ENCODE measurements around the gene MCTP1. TPM values are rescaled to one million over a fixed set of nuclear protein-coding genes. Genes with fewer than 3 reads are reported as not detected.

MCTP1 gene
- total RNA-seq, 1 experiment from 2014 or later, result 0.44 TPM

DNA sequence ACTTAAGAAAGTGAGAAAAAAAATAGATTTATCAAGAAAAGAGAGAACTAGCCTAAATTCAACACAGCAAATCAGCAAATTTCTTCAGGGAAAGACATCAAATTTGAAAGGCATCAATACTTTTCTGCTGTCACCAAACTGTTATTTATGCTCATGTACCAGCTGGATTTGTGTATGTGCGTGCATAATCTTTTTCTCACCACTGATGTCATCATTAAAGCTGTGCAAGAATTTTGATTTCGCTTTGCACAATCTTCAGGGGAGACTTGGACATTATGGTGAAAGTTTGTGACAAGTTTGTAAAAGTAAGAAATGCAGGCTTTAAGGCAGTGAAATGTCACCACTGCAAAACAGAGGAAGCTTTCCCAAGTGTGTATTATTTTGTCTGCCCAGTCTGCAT lies 451.0 kb downstream of the MCTP1 start:
- H3K27me3 ChIP-seq (ENCODE audit: insufficient read depth, low read length), result no peaks in the 10 kb centered on the region
- no peaks in the 10 kb centered on the region for H3K79me2 ChIP-seq (ENCODE audit: insufficient read depth, low read length)
- DNase-seq (ENCODE audit: low read depth, low spot score), result no peak
- no peak for ATAC-seq
- H3K9ac ChIP-seq (ENCODE audit: low read length), result no peak overlapping the region
- peaks cover 0 to 9% of the 10 kb centered on the region in 2 experiments; a peak in 2 of 4 replicates for H3K4me1 ChIP-seq (ENCODE audit: control insufficient read depth in 1 of 2, insufficient read depth in 2 of 2, low read length in 2 of 2)
- TF ChIP-seq EGR1 (IDR thresholded peaks at IDR 0.05; ENCODE audit: low read depth), result no peak
- TF ChIP-seq RAD21 (IDR thresholded peaks at IDR 0.05; ENCODE audit: low read depth), result no peak
- no peak overlapping the region for H2AFZ ChIP-seq (ENCODE audit: low read depth, low read length, poor library complexity, severe bottlenecking)
- POLR2A ChIA-PET, result no interaction called here
- no peaks in the 10 kb centered on the region for H3K36me3 ChIP-seq (ENCODE audit: control insufficient read depth in 1 of 2, insufficient read depth in 2 of 2, low read length in 2 of 2)
- RAD21 ChIA-PET (ENCODE audit: low non-redundant PET in 1 of 2, low total read pairs in 2 of 2, uncharacterized antibody in 2 of 2, unreplicated experiment in 2 of 2), result no interaction called here
- H3K27ac ChIP-seq (ENCODE audit: low read depth, low read length), result no peak overlapping the region
- no peaks in the 10 kb centered on the region for H3K9me2 ChIP-seq (ENCODE audit: insufficient read depth)
- CTCF ChIA-PET, result interaction anchor here (1.3 to 2.5 kb wide), 2 partner anchors 22 to 60 kb away, joined by 3 to 8 read pairs; no protein-coding TSS in a partner anchor
- no peak overlapping the region for H3K4me2 ChIP-seq (ENCODE audit: low read length)
- no peaks in the 10 kb centered on the region for H3K9me3 ChIP-seq (ENCODE audit: control insufficient read depth in 1 of 2, insufficient read depth in 1 of 2, low read depth in 1 of 2, low read length in 2 of 2)
- no peaks in the 10 kb centered on the region for H4K20me1 ChIP-seq (ENCODE audit: insufficient read depth)
- no TSS peak for BruUV-seq (replicated peaks)
- intact Hi-C loops (cut with micrococcal nuclease), result loop anchor here (5.0 kb wide), 1 partner anchor 428 kb away; no protein-coding TSS in a partner anchor
- H3K4me3 ChIP-seq (replicated peaks in 1 of 2; ENCODE audit: low read depth in 1 of 2, low read length in 2 of 2), result no peak overlapping the region

DNA sequence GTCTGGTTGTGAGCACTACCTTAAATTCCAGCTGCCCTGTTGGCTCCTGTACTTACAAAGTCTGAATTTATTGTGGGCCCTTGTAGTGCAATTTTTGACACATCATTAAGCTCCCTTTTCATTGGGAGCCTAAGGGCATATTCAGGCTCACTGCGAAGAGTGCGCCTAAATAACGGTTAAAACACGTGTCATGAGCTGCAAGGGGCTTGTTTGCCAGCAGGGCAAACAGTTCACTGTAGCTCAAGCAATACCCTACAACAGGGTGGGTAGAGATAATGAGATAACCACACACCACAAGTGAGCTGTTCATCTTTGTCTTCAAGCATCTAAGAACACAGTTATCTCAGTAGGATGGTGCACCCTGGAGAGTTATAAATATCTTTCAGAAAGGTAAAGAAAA lies 452.2 kb downstream of the MCTP1 start:
- BruUV-seq (replicated peaks), result no TSS peak
- CTCF ChIA-PET, result interaction anchor here (0.7 to 2.5 kb wide), 3 partner anchors 21 to 76 kb away, joined by 3 to 8 read pairs (median 4); no protein-coding TSS in a partner anchor
- POLR2A ChIA-PET, result no interaction called here
- TF ChIP-seq ZFX (IDR thresholded peaks at IDR 0.05) (no peak), ELF1 (IDR thresholded peaks at IDR 0.05; ENCODE audit: borderline replicate concordance, low read depth) (no peak), POLR2AphosphoS5 (IDR thresholded peaks at IDR 0.05; ENCODE audit: low read depth, low read length) (no peak), SIN3A (IDR thresholded peaks at IDR 0.05; ENCODE audit: low read depth) (no peak), POLR2A (IDR thresholded peaks at IDR 0.05; ENCODE audit: borderline replicate concordance, extremely low read depth, insufficient read depth, insufficient read length) (no peak), EZH2 (IDR thresholded peaks at IDR 0.05) (no peak), SRF (IDR thresholded peaks at IDR 0.05; ENCODE audit: low read depth) (no peak), EGR1 (IDR thresholded peaks at IDR 0.05; ENCODE audit: low read depth) (no peak), ZNF274 (IDR thresholded peaks at IDR 0.05; ENCODE audit: low read depth, low read length) (no peak), JUND (IDR thresholded peaks at IDR 0.05) (no peak), EZH2phosphoT487 (IDR thresholded peaks at IDR 0.05; ENCODE audit: borderline replicate concordance) (no peak), SP1 (IDR thresholded peaks at IDR 0.05; ENCODE audit: low read depth) (no peak)
- TF ChIP-seq, protein P1, sequence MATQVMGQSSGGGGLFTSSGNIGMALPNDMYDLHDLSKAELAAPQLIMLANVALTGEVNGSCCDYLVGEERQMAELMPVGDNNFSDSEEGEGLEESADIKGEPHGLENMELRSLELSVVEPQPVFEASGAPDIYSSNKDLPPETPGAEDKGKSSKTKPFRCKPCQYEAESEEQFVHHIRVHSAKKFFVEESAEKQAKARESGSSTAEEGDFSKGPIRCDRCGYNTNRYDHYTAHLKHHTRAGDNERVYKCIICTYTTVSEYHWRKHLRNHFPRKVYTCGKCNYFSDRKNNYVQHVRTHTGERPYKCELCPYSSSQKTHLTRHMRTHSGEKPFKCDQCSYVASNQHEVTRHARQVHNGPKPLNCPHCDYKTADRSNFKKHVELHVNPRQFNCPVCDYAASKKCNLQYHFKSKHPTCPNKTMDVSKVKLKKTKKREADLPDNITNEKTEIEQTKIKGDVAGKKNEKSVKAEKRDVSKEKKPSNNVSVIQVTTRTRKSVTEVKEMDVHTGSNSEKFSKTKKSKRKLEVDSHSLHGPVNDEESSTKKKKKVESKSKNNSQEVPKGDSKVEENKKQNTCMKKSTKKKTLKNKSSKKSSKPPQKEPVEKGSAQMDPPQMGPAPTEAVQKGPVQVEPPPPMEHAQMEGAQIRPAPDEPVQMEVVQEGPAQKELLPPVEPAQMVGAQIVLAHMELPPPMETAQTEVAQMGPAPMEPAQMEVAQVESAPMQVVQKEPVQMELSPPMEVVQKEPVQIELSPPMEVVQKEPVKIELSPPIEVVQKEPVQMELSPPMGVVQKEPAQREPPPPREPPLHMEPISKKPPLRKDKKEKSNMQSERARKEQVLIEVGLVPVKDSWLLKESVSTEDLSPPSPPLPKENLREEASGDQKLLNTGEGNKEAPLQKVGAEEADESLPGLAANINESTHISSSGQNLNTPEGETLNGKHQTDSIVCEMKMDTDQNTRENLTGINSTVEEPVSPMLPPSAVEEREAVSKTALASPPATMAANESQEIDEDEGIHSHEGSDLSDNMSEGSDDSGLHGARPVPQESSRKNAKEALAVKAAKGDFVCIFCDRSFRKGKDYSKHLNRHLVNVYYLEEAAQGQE (IDR thresholded peaks at IDR 0.05; ENCODE audit: low read depth), result no peak
- TF ChIP-seq, protein P2, sequence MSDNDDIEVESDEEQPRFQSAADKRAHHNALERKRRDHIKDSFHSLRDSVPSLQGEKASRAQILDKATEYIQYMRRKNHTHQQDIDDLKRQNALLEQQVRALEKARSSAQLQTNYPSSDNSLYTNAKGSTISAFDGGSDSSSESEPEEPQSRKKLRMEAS (IDR thresholded peaks at IDR 0.05), result no peak
- TF ChIP-seq, protein P3, sequence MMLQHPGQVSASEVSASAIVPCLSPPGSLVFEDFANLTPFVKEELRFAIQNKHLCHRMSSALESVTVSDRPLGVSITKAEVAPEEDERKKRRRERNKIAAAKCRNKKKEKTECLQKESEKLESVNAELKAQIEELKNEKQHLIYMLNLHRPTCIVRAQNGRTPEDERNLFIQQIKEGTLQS (IDR thresholded peaks at IDR 0.05), result no peak
- TF ChIP-seq, protein P4, sequence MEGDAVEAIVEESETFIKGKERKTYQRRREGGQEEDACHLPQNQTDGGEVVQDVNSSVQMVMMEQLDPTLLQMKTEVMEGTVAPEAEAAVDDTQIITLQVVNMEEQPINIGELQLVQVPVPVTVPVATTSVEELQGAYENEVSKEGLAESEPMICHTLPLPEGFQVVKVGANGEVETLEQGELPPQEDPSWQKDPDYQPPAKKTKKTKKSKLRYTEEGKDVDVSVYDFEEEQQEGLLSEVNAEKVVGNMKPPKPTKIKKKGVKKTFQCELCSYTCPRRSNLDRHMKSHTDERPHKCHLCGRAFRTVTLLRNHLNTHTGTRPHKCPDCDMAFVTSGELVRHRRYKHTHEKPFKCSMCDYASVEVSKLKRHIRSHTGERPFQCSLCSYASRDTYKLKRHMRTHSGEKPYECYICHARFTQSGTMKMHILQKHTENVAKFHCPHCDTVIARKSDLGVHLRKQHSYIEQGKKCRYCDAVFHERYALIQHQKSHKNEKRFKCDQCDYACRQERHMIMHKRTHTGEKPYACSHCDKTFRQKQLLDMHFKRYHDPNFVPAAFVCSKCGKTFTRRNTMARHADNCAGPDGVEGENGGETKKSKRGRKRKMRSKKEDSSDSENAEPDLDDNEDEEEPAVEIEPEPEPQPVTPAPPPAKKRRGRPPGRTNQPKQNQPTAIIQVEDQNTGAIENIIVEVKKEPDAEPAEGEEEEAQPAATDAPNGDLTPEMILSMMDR (IDR thresholded peaks at IDR 0.05 in 2 of 3, conservative IDR thresholded peaks at IDR 0.05 in 1 of 3; ENCODE audit: borderline replicate concordance in 1 of 3, insufficient read depth in 1 of 3, low read depth in 2 of 3, low read length in 2 of 3), result no peak

More for the DNA sequence above, 452.2 kb downstream of the MCTP1 start:
- RAD21 ChIA-PET (ENCODE audit: low non-redundant PET in 1 of 2, low total read pairs in 2 of 2, uncharacterized antibody in 2 of 2, unreplicated experiment in 2 of 2), result no interaction called here
- no peaks in the 10 kb centered on the region for H3K36me3 ChIP-seq (ENCODE audit: control insufficient read depth in 1 of 2, insufficient read depth in 2 of 2, low read length in 2 of 2)
- DNase-seq (ENCODE audit: low read depth, low spot score), result no peak
- H3K9ac ChIP-seq (ENCODE audit: low read length), result no peak overlapping the region
- ATAC-seq, result no peak
- H3K4me3 ChIP-seq (replicated peaks in 1 of 2; ENCODE audit: low read depth in 1 of 2, low read length in 2 of 2), result no peak overlapping the region
- no peak overlapping the region for H3K27ac ChIP-seq (ENCODE audit: low read depth, low read length)
- H3K79me2 ChIP-seq (ENCODE audit: insufficient read depth, low read length), result no peaks in the 10 kb centered on the region
- H3K27me3 ChIP-seq (ENCODE audit: insufficient read depth, low read length), result no peaks in the 10 kb centered on the region
- intact Hi-C loops (cut with micrococcal nuclease), result loop anchor here (5.0 kb wide), 1 partner anchor 430 kb away; no protein-coding TSS in a partner anchor
- H3K4me2 ChIP-seq (ENCODE audit: low read length), result no peak overlapping the region
- no peaks in the 10 kb centered on the region for H3K9me2 ChIP-seq (ENCODE audit: insufficient read depth)
- no peaks in the 10 kb centered on the region for H4K20me1 ChIP-seq (ENCODE audit: insufficient read depth)
- no peak overlapping the region for H2AFZ ChIP-seq (ENCODE audit: low read depth, low read length, poor library complexity, severe bottlenecking)
- no peaks in the 10 kb centered on the region for H3K9me3 ChIP-seq (ENCODE audit: control insufficient read depth in 1 of 2, insufficient read depth in 1 of 2, low read depth in 1 of 2, low read length in 2 of 2)
- H3K4me1 ChIP-seq (ENCODE audit: control insufficient read depth in 1 of 2, insufficient read depth in 2 of 2, low read length in 2 of 2), result peaks cover 0 to 9% of the 10 kb centered on the region in 2 experiments; a peak in 2 of 4 replicates

Data from HCT116 (cell line).